Ammon's horn (tissue), 1 donor: ENCODE measurements around the gene OTOA.
A peak's percentile ranks its signal among the peaks of the same experiment; 100 is the strongest.
"Not testable (repeated sequence)": the region's sequence is repeated elsewhere in the genome, so short reads cannot be mapped to it uniquely, and the experiment has no call there.

Experiments
- DNase-seq: peaks from one replicate; pipeline ENCODE4 v3.0.0-alpha.2; 2016; ENCODE audit warnings: low spot score

Gene OTOA

GRCh38 chr16:21641916-21642315 is 21.9 kb upstream of the OTOA start:
- no peak for DNase-seq

GRCh38 chr16:21642861-21643260 is 20.9 kb upstream of the OTOA start:
- no peak for DNase-seq

DNA sequence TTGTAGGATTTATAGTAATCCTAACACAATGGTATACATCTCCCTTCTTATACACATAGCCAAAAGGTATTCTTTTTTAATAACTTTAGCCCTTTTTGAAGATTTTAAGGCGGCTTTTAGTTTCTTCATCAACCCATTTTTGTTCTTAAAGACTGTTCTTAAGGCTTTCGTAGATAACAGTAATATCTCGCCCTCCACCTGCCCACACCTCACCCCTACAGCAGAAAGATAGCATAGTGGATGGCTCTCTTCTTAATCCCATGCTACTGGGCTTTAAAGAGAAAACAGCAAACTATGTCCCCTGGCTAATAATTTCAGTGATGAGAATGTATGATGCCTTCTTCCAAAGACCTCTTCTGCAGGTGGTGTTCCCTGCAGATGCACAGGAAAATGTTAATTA is 20.0 kb upstream of the OTOA start:
- no peak for DNase-seq

- DNase-seq = no peak
Measured at GRCh38 chr16:21644674-21645073, 19.1 kb upstream of the OTOA start.

DNA sequence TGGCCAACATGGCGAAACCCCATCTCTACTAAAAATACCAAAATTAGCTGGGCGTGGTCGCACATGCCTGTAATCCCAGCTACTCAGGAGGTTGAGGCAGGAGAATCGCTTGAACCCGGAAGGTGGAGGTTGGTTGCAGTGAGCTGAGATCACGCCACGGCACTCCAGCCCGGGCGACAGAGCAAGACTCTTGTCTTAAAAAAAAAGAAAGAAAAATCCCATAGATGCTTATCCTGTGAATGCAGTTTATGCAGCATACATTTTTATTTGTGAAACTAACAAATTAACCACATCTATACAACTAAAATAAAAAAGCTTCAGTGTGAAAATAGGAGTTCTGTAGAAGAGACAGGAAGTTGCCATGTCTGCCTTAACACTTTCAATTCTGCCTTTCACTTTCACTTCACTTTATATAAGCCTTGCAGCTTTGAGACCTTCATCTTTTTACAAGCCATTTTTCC is 18.5 kb upstream of the OTOA start:
- DNase-seq = peak; percentile 39

- DNase-seq = no peak
Measured at GRCh38 chr16:21646091-21646490, 17.7 kb upstream of the OTOA start.

DNA sequence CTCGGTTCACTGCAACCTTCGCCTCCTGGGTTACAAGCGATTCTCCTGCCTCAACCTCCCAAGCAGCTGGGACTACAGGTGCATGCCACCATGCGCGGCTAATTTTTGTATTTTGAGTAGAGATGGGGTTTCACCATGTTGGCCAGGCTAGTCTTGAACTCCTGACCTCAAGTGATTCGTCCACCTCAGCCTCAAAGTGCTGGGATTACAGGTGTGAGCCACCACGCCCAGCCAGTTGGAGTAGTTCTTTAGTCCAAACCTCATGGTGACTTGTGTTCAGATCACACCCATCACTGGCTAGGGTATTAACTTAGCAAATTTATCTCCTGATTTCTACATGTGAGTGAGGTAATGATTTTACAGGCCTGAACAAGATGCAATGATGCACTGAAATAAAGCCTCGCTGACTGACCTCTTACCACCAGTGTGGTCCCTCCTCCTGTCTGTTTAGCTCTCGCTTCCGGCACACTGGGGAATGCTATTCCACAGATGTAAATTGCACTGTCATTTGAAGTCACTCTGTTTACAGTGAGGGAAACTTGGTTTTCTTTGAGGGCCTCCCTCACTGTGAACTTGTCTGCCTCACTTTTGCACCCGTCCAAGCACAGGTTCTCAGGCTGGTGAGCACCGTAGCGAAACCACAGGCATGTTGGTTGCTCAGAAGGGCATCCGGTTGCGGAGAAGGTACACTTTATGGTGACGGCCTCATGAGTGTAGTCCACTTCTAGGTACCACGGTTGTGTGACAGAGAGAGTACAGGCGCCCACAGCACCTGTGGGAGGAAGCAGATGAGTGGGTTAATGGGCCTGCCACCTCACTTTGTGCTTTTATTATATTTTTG is 16.8 kb upstream of the OTOA start:
- DNase-seq = no peak

DNA sequence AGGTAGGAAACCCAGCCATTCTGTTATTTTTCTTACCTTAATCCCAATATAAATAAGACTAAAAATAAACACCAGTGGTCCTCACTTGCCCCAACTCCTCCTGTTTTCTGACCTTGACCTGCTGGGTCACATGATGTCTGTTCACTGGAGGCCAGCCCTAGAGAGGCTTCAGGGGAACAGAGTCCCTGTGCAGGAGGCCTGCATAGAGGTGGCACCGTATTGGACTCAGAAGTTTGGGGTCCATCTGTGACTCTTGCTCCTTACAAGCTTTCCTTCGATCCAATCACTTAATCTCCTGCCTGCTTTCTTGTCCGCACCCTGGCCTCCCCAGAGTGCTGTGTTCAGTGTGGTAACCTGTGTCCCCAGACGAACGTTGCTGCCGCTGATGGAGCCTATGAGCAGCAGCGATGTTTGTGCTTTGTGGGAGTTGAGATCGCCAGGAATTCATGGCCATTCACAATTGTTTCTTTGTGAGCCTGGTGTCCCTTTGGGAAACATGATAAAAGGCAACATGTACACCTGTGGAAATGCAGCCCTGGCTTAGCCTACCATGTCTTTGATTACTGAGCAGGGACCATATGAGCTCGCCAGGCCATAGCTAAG is 16.1 kb upstream of the OTOA start:
- DNase-seq = no peak

GRCh38 chr16:21649826-21650406 is 13.9 kb upstream of the OTOA start:
- not testable (repeated sequence) for DNase-seq

- peak; percentile 50 for DNase-seq
Measured at GRCh38 chr16:21650521-21650920, 13.2 kb upstream of the OTOA start.

DNA sequence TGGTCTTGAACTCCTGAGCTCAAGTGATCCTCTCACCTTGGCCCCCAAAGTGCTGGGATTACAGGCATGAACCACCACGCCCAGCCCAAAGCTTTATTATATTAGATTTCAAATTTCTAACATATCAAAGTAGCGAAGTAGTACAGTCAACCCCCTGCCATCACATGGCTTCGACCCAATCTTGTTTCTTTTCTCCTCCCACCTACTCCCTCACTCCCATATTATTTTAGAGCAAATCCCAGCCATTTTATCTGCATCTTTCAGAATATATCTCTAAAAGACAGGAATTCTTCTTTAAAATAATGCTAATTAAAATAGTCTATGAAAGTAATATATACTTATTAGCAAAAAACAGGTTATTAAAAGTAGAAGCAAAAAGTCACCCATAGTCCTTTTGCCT is 12.3 kb upstream of the OTOA start:
- no peak for DNase-seq

- no peak for DNase-seq
Measured at GRCh38 chr16:21652453-21652852, 11.3 kb upstream of the OTOA start, which contains the start of gene IGSF6. Gene IGSF6, minus strand, starts transcription at chr16:21652608. Its CDS starts 10 bp downstream, at chr16:21652598.

DNA sequence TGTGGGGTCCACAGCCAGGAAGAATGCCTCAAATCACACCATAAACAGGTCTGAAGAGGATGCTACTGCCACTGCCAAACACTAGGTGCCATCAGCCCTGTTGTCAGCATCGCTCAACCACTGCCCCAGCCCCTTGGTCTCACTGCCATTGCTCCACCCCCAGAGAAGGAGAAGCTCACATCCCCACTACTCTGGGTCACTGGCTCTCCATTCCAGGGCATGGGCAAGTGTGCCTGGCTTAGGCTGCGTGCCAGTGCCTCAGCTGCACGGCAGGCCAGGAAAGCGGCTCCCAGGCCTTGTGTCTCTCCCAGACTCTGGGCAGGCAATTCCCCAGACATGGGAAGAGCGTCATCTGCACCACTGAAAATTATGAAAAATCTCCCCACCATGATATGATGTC is 10.2 kb upstream of the OTOA start:
- DNase-seq = no peak

DNA sequence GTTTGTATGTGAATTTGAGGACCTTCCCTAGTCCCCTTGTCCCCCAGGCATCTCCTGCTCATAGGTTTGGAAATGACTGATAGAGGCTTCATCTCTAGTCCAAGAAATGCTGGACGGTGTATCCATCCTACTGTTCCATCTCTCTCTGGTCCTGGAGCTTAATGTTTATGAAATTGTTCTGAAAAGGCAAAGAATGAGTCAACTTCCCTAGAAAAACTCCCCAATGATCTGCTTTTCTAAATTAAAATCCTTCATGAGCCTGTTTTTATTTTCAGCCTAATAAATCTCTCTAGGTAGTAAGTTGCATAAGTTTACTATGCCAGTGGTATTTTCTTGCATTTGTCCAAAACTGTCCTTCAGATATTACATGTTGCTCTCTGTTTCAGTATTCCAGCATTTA is 9.3 kb upstream of the OTOA start:
- no peak for DNase-seq

- DNase-seq = no peak
Measured at GRCh38 chr16:21654881-21655280, 8.9 kb upstream of the OTOA start.

DNA sequence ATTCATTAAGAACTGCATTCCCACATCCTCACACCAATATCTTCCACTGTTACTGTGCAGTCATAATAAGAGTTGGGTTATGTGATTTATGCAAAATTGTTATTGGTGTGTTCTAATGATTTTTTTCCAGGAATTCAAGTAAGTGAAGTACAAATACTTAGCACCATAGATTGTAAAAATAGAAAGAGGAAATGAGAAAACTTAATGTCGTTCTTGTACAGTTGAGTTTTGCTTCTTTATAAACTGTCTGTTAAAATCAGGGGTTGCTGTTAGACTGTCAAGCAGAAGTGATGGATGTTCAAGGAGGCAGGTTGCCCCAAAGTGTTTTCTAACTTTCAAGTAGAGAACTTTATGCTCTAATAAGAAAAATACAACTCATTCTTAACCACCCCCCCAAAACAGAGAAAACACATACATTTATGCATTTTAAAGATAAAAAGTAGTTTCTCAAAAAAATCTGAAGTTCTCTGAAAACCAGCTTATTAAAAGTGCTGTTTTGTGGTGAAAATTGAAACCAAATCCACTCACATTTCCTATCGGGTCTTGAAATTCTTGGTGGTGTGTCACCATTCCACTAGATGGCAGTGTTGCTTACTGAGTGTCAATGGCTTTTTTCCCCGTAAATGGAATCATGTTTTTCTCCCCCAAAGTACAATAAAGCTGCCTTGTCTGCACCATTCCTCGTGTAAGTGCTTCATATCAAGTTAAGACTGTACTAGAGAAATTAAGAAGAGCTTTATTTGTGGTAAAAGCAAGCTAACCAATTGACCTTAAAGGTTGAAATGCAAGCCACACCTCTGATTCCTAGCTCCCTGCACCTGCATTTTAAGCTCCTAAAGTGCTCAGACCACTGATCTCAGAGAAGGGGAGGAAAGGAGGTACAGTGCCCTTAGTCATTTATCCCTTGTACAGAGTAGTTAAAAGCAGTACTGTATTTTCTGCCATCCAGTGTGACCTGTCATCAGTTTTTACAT is 6.7 kb upstream of the OTOA start:
- DNase-seq = peak; percentile 85

GRCh38 chr16:21659124-21659523 is 4.6 kb upstream of the OTOA start:
- no peak for DNase-seq

DNA sequence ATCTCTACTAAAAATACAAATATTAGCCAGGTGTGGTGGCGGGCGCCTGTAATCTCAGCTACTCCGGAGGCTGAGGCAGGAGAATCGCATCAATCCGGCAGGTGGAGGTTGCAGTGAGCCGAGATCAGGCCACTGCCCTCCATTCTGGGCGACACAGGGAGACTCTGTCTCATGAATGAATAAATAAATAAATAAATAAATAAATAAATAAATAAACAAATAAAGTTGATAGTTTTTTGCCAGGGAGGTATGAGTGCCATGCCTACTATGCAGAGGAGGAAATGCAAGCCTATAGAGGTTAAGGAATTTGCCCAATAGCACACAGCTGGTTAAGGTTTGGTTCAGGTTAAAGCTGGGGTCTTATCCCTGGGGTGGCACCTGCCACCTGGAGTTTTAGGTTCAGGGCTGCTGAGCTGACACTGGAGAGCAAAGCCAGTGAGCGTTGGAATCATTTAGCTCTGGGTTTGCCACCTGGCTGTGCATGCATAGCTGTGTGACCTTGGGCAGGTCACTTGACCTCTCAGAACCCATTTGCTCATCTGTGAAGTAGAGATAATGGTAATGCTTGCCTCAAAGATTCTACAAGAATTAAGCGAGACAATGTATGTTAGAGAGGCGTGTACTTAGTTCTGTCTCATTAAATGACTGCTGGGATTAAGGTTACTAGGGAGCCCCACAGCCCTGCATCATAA is 1.2 kb downstream of the OTOA start:
- DNase-seq = no peak

DNA sequence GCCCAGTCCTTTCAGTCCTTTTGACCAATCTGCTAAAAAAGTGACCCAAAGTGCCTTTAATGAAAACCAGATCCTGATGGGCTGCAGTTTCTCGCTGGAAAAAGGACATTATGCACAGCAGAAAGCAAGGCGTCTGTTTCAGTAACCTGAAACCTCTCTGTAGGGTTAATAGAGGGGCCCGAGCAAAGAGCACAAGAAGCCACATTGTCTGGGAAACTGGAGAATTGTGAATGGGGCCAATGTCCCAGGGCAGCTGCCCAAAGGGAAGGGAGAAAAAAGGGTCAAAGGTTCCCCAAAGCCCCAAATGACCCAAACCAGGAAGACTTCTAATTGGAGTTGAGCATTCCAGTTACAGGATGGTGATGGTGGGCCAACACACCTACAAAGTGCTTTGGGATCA is 3.0 kb downstream of the OTOA start:
- DNase-seq = no peak

- no peak for DNase-seq
Measured at GRCh38 chr16:21667575-21667974, 3.8 kb downstream of the OTOA start.

DNA sequence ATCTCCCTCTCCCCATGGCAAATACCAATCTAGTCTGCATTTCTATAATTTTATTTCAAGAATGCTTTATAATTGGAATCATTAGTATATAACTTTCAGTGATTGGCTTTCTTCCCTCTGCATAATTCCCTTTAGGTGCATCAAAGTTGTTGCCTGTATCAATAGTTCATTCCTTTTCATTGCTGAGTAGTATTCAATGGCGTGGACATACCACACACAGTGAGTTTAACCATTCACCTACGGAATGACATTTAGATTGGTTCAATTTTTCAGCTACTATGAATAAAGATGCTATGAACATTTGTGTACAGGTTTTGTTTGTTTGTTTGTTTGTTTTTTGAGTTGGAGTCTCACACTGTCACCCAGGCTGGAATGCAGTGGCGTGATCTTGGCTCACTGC is 9.7 kb downstream of the OTOA start:
- no peak for DNase-seq
